GM19239 (cell line): Measurements from ENCODE around the gene SMARCA4.
"Not testable (repeated sequence)": the region's sequence is repeated elsewhere in the genome, so short reads cannot be mapped to it uniquely, and the experiment has no call there.

Experiments used
- DNase-seq: peaks from one replicate; pipeline ENCODE4 v3.0.0; 2011; ENCODE audit warnings: low spot score; ENCODE audit not compliant: insufficient read length
- FAIRE-seq: peaks from 2 replicates; lab custom pipeline; 2011; peaks lifted over from hg19 to GRCh38; lab: Jason Lieb, UNC

SMARCA4 gene

GRCh38 chr19:10975374-10976130, 14.7 kb downstream of the SMARCA4 start:
- FAIRE-seq (no peak), DNase-seq (no peak)

DNA sequence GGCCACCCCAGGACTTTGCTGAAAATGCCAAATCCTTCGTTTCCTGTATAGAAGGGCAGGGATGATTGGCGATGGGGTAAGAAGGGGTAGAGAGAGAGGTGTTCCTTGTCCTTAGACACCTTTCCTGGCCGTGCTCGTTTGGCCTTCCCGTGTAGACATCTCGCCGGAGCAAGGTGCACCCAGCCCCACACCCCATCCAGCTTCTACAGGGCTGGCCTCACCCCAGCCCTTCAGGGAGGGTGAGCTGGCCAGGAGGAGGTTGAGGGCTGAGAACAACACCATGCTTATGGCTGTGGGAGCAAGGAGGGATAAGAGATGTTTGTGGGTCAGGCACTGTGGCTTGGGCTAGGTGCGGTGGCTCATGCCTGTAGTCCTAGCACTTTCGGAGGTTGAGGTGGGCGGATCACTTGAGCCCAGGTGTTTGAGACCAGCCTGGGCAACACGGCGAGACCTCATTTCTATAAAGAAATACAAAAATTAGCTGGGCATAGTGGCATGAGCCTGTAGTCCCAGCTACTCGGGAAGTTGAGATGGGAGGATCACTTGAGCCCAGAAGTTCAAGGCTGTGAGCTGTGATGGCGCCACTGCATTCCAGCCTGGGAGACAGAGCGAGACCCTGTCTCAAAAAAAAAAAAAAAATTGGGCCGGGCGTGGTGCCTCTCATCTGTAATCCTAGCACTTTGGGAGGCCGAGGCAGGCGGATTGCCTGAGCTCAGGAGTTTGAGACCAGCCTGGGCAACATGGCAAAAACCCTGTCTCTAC, 15.5 kb downstream of the SMARCA4 start:
- no peak for FAIRE-seq
- no peak for DNase-seq

- no peak for DNase-seq
- no peak for FAIRE-seq
Observed at GRCh38 chr19:10977742-10978092, 16.9 kb downstream of the SMARCA4 start.

GRCh38 chr19:10979951-10980381, 19.1 kb downstream of the SMARCA4 start:
- FAIRE-seq = peak; percentile 87
- DNase-seq = peak; percentile 71

DNA sequence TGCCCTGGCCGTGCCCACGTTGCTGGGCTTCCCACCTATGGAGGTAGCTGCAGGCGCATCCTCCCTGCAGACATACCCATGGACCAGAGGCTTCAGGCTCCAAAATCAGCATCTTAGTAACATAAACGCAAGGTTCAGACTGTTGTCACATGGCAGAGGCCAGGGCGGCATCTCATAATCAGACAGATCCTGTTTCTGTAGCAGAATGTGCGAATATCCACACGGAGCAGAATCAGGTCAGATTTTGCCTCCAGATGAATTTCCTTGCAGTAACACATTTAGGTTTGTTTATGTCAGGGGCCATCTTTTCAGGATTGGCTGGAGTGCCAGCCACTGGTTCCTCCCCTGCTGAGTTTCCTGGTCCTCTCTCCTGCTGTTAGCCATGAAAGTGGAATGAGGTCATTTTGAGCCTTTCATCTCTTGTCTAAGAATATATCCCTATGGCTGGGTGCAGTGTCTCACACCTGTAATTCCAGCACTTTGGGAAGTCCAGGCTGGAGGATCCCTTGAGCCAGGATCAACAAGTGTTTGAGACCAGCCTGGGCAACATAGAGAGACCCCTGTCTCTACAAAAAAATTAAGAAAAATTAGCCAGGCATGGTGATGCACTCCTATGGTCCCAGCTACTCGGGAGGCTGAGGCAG, 20.5 kb downstream of the SMARCA4 start:
- DNase-seq (no peak), FAIRE-seq (peak; percentile 4)

- FAIRE-seq = no peak
Observed at GRCh38 chr19:10983026-10983425, 22.2 kb downstream of the SMARCA4 start.

GRCh38 chr19:10984166-10984735, 23.4 kb downstream of the SMARCA4 start:
- FAIRE-seq = no peak
- DNase-seq = no peak

More at GRCh38 chr19:10983026-10983425, 22.2 kb downstream of the SMARCA4 start:
- DNase-seq = no peak

DNA sequence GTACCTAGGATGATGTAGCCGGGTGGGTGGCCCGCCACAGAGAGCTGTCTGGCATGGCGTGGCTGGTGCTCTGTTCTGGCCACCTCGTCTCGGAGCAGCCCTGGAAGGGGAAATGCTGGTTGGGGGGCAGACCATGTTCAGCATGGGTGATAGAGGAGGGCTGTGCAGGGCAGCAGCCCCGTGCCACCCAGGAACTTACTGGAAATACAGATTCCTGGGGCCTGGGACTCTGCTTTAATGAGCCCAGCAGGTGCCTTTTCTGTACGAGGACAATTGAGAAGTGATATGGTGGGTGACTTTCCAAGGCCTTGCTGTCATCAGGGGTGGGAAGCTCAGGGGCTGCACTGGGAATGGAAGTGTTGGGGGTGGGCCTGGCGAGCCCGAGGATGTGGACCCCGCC, 24.7 kb downstream of the SMARCA4 start:
- FAIRE-seq (no peak), DNase-seq (no peak)

GRCh38 chr19:10986301-10987127, 25.7 kb downstream of the SMARCA4 start:
- DNase-seq (no peak), FAIRE-seq (no peak)

- FAIRE-seq (no peak), DNase-seq (no peak)
Observed at GRCh38 chr19:10987571-10988297, 26.9 kb downstream of the SMARCA4 start.

GRCh38 chr19:10988380-10988779, 27.6 kb downstream of the SMARCA4 start:
- DNase-seq (no peak), FAIRE-seq (no peak)

GRCh38 chr19:10988921-10989320, 28.1 kb downstream of the SMARCA4 start:
- no peak for FAIRE-seq
- no peak for DNase-seq

DNA sequence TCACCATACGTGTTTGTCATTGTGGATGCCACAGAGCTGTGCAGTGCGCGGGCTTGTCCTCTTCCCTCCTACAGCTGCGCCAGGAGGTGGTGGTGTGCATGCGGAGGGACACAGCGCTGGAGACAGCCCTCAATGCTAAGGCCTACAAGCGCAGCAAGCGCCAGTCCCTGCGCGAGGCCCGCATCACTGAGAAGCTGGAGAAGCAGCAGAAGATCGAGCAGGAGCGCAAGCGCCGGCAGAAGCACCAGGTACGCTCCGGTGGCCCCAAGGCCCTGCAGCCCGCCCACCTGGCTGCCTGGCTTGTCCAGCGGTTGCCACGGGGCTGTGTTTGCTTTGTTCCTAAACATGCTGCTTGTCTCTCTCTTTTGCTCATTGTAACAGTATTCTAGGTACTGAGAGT, 30.2 kb downstream of the SMARCA4 start:
- FAIRE-seq (no peak), DNase-seq (no peak)

GRCh38 chr19:10991521-10992081, 30.8 kb downstream of the SMARCA4 start:
- no peak for FAIRE-seq
- DNase-seq = no peak

DNA sequence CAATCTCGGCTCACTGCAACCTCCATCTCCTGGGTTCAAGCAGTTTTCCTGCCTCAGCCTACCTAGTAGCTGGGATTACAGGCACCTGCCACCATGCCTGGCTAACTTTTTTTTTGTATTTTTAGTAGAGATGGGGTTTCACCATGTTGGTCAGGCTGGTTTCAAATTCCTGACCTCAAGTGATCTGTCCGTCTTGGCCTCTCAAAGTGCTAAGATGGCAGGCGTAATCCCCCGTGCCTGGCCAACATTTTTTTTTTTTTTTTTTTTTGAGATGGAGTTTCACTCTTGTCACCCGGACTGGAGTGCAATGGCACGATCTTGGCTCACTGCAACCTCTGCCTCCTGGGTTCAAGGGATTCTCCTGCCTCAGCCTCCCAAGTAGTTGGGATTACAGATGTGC, 31.3 kb downstream of the SMARCA4 start:
- FAIRE-seq, DNase-seq: not testable (repeated sequence)

DNA sequence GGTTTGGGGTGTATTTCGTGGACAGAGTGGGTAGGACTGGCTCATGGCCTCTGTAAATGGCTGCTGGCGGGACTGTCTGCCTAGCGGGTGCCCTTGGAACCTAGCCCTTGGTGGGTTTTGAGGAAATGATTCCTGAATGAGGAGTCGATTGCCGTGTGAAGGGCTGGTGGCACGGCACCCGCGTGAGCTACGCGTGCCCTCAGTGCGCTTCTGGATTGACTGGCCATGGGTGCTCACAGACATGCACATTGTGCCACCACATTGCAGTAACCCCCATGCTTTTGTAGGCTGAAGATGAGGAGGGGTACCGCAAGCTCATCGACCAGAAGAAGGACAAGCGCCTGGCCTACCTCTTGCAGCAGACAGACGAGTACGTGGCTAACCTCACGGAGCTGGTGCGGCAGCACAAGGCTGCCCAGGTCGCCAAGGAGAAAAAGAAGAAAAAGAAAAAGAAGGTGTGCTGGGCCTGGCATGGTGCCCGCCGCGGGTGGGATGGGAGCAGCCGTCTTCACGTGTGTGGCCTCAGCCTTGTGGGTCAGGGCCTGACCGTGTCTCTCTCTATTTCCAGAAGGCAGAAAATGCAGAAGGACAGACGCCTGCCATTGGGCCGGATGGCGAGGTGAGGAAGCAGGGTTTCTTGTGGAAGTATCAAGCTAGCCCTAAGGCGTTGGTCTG, 35.2 kb downstream of the SMARCA4 start:
- FAIRE-seq (no peak), DNase-seq (no peak)

DNA sequence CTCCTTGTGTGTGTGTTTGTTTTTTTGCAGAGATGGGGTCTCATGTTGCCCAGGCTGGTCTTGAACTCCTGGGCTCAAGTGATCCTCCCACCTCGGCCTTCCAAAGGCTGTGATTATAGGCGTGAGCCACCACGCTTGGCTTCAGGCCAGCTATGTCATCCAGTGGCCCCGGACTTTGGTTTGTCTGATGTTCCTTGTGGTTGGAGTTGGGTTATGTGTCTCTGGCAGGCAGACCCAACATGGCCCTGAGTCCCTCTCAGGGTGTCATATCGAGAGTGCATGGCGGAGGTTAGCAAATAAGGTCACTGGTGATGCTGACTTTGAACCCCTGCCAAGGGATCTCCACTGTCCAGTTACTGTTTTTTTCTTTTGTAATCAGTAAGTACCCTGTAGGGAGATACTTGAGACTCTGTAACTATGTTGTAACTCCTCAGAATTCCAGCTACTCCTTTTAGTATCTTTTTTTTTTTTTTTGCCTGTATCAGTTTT, 37.3 kb downstream of the SMARCA4 start:
- no peak for DNase-seq
- FAIRE-seq = no peak

DNA sequence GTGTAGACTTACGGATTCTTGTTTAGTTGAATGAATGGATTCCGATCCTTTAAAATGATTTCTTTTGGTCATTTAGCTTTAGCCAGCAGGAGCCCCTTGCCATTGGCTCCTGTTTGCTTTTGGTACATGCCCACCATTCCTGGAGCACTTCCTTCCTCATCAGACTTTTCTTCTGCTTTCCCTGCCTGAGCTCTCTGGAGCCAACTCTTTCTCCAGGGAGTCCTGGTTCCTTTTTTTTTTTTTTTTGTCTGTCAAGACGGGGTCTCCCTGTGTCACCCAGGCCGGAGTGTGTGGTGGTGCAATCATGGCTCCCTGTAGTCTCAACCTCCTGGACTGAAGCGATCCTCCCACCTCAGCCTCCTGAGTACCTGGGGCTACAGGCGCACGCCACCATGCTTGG, 37.8 kb downstream of the SMARCA4 start:
- FAIRE-seq = no peak
- no peak for DNase-seq
